GM21825 (cell line): Measurements from ENCODE around the gene KDM8.

Experiments used
- ATAC-seq: cut with Tn5 transposase; IDR thresholded peaks from one replicate; pipeline ENCODE4 v1.9.1; 2021; ENCODE audit warnings: mild to moderate bottlenecking, moderate library complexity; ENCODE audit not compliant: unreplicated experiment

The KDM8 gene

GRCh38 chr16:27203507-27204311 is at the start of gene KDM8:
Gene KDM8 (plus strand): TSS chr16:27203526. CDS start chr16:27210124, 6,598 bp downstream.
- peak; percentile 77 for ATAC-seq

- ATAC-seq = no peak
Measured at GRCh38 chr16:27154705-27155521, 48.4 kb upstream of the KDM8 start.

- ATAC-seq = no peak
Measured at GRCh38 chr16:27156579-27156978, 46.7 kb upstream of the KDM8 start.

- ATAC-seq = no peak
Measured at GRCh38 chr16:27161398-27161797, 41.9 kb upstream of the KDM8 start.

- no peak for ATAC-seq
Measured at GRCh38 chr16:27164352-27164751, 39.0 kb upstream of the KDM8 start.

- no peak for ATAC-seq
Measured at GRCh38 chr16:27165576-27165975, 37.8 kb upstream of the KDM8 start.

GRCh38 chr16:27168790-27169189 is 34.5 kb upstream of the KDM8 start:
- no peak for ATAC-seq

GRCh38 chr16:27169511-27170071 is 33.7 kb upstream of the KDM8 start:
- no peak for ATAC-seq

GRCh38 chr16:27171584-27171983 is 31.7 kb upstream of the KDM8 start:
- no peak for ATAC-seq

- ATAC-seq = no peak
Measured at GRCh38 chr16:27174007-27174406, 29.3 kb upstream of the KDM8 start.

GRCh38 chr16:27174798-27175197 is 28.5 kb upstream of the KDM8 start:
- ATAC-seq = no peak

- no peak for ATAC-seq
Measured at GRCh38 chr16:27175888-27176287, 27.4 kb upstream of the KDM8 start.

- ATAC-seq = no peak
Measured at GRCh38 chr16:27177031-27177774, 26.1 kb upstream of the KDM8 start.

- peak; percentile 87 for ATAC-seq
Measured at GRCh38 chr16:27179500-27180072, 23.7 kb upstream of the KDM8 start.

- no peak for ATAC-seq
Measured at GRCh38 chr16:27181019-27181790, 22.1 kb upstream of the KDM8 start.

GRCh38 chr16:27182906-27183405 is 20.4 kb upstream of the KDM8 start:
- no peak for ATAC-seq

GRCh38 chr16:27185776-27186130 is 17.6 kb upstream of the KDM8 start:
- no peak for ATAC-seq

GRCh38 chr16:27188633-27189032 is 14.7 kb upstream of the KDM8 start:
- no peak for ATAC-seq

- no peak for ATAC-seq
Measured at GRCh38 chr16:27189335-27189972, 13.9 kb upstream of the KDM8 start.
